Measurements from ENCODE around the gene PCBP2.

The PCBP2 gene

GRCh38 chr12:53505555-53506449, 53.9 kb downstream of the PCBP2 start:
- intact Hi-C loops (cut with DNase I; ENCODE audit: low total_unique reads) = no loop called here
- no peaks in the 10 kb centered on the region for H3K27me3 ChIP-seq
- DNase-seq = no peak
- peak overlapping the region; percentile 96 to 98 for H3K27ac ChIP-seq
- H3K36me3 ChIP-seq = peaks cover 0 to 49% (median 15%) of the 10 kb centered on the region in 3 donors
- peaks cover 2 to 69% (median 57%) of the 10 kb centered on the region in 4 donors for H3K4me1 ChIP-seq
- no peak for TF ChIP-seq CTCF (IDR thresholded peaks at IDR 0.05)
- no peaks in the 10 kb centered on the region for H3K9me3 ChIP-seq
- H3K4me3 ChIP-seq = no peak overlapping the region

GRCh38 chr12:53506450-53506785, 54.5 kb downstream of the PCBP2 start:
- no peak for DNase-seq
- H3K4me3 ChIP-seq = no peak overlapping the region
- H3K4me1 ChIP-seq = peaks cover 2 to 69% (median 56%) of the 10 kb centered on the region in 4 donors
- no peak for TF ChIP-seq CTCF (IDR thresholded peaks at IDR 0.05)
- peaks cover 0 to 55% (median 21%) of the 10 kb centered on the region in 3 donors for H3K36me3 ChIP-seq
- H3K9me3 ChIP-seq = no peaks in the 10 kb centered on the region
- no peaks in the 10 kb centered on the region for H3K27me3 ChIP-seq
- peak overlapping the region; percentile 96 to 98 for H3K27ac ChIP-seq
- intact Hi-C loops (cut with DNase I; ENCODE audit: low total_unique reads) = no loop called here

- intact Hi-C loops (cut with DNase I; ENCODE audit: low total_unique reads) = no loop called here
Measured at GRCh38 chr12:53506881-53507602, 55.1 kb downstream of the PCBP2 start, which contains the start of gene NPFF. TSS of gene NPFF (minus strand) at chr12:53507484. CDS start at chr12:53507474, 10 bp downstream.

GRCh38 chr12:53507603-53507885, 55.6 kb downstream of the PCBP2 start:
- Histone ChIP-seq H3K27ac (peak overlapping the region; percentile 96 to 98), H3K4me1 (peaks cover 2 to 57% (median 45%) of the 10 kb centered on the region in 4 donors), H3K9me3 (no peaks in the 10 kb centered on the region), H3K4me3 (no peak overlapping the region), H3K27me3 (no peaks in the 10 kb centered on the region), H3K36me3 (peaks cover 9 to 66% (median 32%) of the 10 kb centered on the region in 3 donors)
- no peak for TF ChIP-seq CTCF (IDR thresholded peaks at IDR 0.05)
- no peak for DNase-seq
- intact Hi-C loops (cut with DNase I; ENCODE audit: low total_unique reads) = no loop called here

More at GRCh38 chr12:53506881-53507602, 55.1 kb downstream of the PCBP2 start, which contains the start of gene NPFF:
- no peaks in the 10 kb centered on the region for H3K27me3 ChIP-seq
- peak within 1 kb of the TSS; percentile 96 to 98 for H3K27ac ChIP-seq
- TF ChIP-seq CTCF (IDR thresholded peaks at IDR 0.05) = no peak
- no peak for DNase-seq
- peaks cover 2 to 62% (median 50%) of the 10 kb centered on the region in 4 donors for H3K4me1 ChIP-seq
- H3K4me3 ChIP-seq = no peak within 1 kb of the TSS
- peaks cover 4 to 61% (median 27%) of the 10 kb centered on the region in 3 donors for H3K36me3 ChIP-seq
- H3K9me3 ChIP-seq = no peaks in the 10 kb centered on the region

GRCh38 chr12:53508534-53509170, 56.8 kb downstream of the PCBP2 start:
- Histone ChIP-seq H3K4me1 (peaks cover 2 to 46% (median 37%) of the 10 kb centered on the region in 4 donors), H3K4me3 (no peak overlapping the region), H3K27ac (peak overlapping the region; percentile 35 to 96), H3K27me3 (no peaks in the 10 kb centered on the region), H3K9me3 (no peaks in the 10 kb centered on the region), H3K36me3 (peaks cover 17 to 76% (median 44%) of the 10 kb centered on the region in 3 donors)
- intact Hi-C loops (cut with DNase I; ENCODE audit: low total_unique reads) = no loop called here
- DNase-seq = peak; percentile 89 to 90
- TF ChIP-seq CTCF (IDR thresholded peaks at IDR 0.05) = peak; percentile 87 to 94
